Measurements from ENCODE around the gene TEAD1. TPM values are rescaled to one million over a fixed set of nuclear protein-coding genes. Genes with fewer than 3 reads are reported as not detected.

TEAD1 gene
- total and polyA plus RNA-seq, 2 donors (not counting 3 experiments of a cell fraction or from before 2014, with no cell fraction given): 15.3 to 49.0 TPM

- H3K9me1 ChIP-seq (replicated peaks; ENCODE audit: control insufficient read depth, extremely low read depth, insufficient read depth, low read length): no peaks in the 10 kb centered on the region
- H3K4me1 ChIP-seq (ENCODE audit: control insufficient read depth, extremely low read depth, insufficient read depth, low read length): peaks cover 34% of the 10 kb centered on the region
- dilution Hi-C loops (cut with MboI; ENCODE audit: extremely low pct_ligation_motif_present, low sequenced_read_pairs) (no loop called here), intact Hi-C loops (cut with micrococcal nuclease) (no loop called here)
- peaks cover 5% of the 10 kb centered on the region for H4K20me1 ChIP-seq (replicated peaks; ENCODE audit: control insufficient read depth, extremely low read depth, insufficient read depth, low read length)
- DNase-seq (ENCODE audit: low read depth, low spot score) (no peak), FAIRE-seq (no peak)
- no peak overlapping the region for H2AFZ ChIP-seq (ENCODE audit: low read depth, low read length)
- H3K27me3 ChIP-seq (ENCODE audit: control insufficient read depth in 2 of 2, insufficient read depth in 2 of 2, low read length in 2 of 2): no peaks in the 10 kb centered on the region
- CTCF ChIA-PET: interaction anchor here (0.9 to 2.1 kb wide), 4 partner anchors 11 to 208 kb away, joined by 4 to 9 read pairs (median 6); no protein-coding TSS in a partner anchor
- no peak for TF ChIP-seq MYC (IDR thresholded peaks at IDR 0.05; ENCODE audit: low read depth, low read length)
- H3K9ac ChIP-seq (replicated peaks; ENCODE audit: extremely low read depth, insufficient read depth, low read length): no peak overlapping the region
- H3K4me2 ChIP-seq (ENCODE audit: insufficient read depth, low read length): no peak overlapping the region
- peaks cover 87% of the 10 kb centered on the region for H3K79me2 ChIP-seq (ENCODE audit: control insufficient read depth, insufficient read depth, low read length)
- H3K9me3 ChIP-seq (replicated peaks; ENCODE audit: control insufficient read depth, insufficient read depth, low read length): no peaks in the 10 kb centered on the region
- no peak overlapping the region for H3K27ac ChIP-seq (ENCODE audit: insufficient read depth, low read depth, low read length)
- POLR2A ChIA-PET: no interaction called here
- H3K36me3 ChIP-seq (ENCODE audit: control insufficient read depth in 2 of 2, extremely low read depth in 1 of 2, insufficient read depth in 2 of 2, low read length in 2 of 2): no peaks in the 10 kb centered on the region
- BruUV-seq (replicated peaks): no TSS peak
- no peak overlapping the region for H3K4me3 ChIP-seq (replicated peaks in 1 of 3; ENCODE audit: insufficient read depth in 1 of 3, low read depth in 1 of 3, low read length in 3 of 3)
Measured at GRCh38 chr11:12680246-12680939, 6.2 kb downstream of the TEAD1 start.

- H3K4me3 ChIP-seq (replicated peaks in 1 of 3; ENCODE audit: insufficient read depth in 1 of 3, low read depth in 1 of 3, low read length in 3 of 3): no peak overlapping the region
- no peaks in the 10 kb centered on the region for H3K27me3 ChIP-seq (ENCODE audit: control insufficient read depth in 2 of 2, insufficient read depth in 2 of 2, low read length in 2 of 2)
- CTCF ChIA-PET: interaction anchor here (0.9 to 2.1 kb wide), 4 partner anchors 11 to 208 kb away, joined by 3 to 9 read pairs (median 5); no protein-coding TSS in a partner anchor
- H4K20me1 ChIP-seq (replicated peaks; ENCODE audit: control insufficient read depth, extremely low read depth, insufficient read depth, low read length): peaks cover 5% of the 10 kb centered on the region
- peaks cover 37% of the 10 kb centered on the region for H3K4me1 ChIP-seq (ENCODE audit: control insufficient read depth, extremely low read depth, insufficient read depth, low read length)
- no peaks in the 10 kb centered on the region for H3K9me3 ChIP-seq (replicated peaks; ENCODE audit: control insufficient read depth, insufficient read depth, low read length)
- intact Hi-C loops (cut with micrococcal nuclease): no loop called here
- H3K79me2 ChIP-seq (ENCODE audit: control insufficient read depth, insufficient read depth, low read length): peaks cover 86% of the 10 kb centered on the region
- POLR2A ChIA-PET: no interaction called here
- no peaks in the 10 kb centered on the region for H3K36me3 ChIP-seq (ENCODE audit: control insufficient read depth in 2 of 2, extremely low read depth in 1 of 2, insufficient read depth in 2 of 2, low read length in 2 of 2)
- no peak for TF ChIP-seq JUN (IDR thresholded peaks at IDR 0.05; ENCODE audit: borderline replicate concordance, insufficient read depth, insufficient read length, low read depth)
- no peak for TF ChIP-seq EZH2 (IDR thresholded peaks at IDR 0.05; ENCODE audit: borderline replicate concordance, low read depth, low read length, severe bottlenecking)
- no peak for TF ChIP-seq CTCF (IDR thresholded peaks at IDR 0.05; ENCODE audit: extremely low read depth in 1 of 2, insufficient read depth in 1 of 2, low read depth in 1 of 2, low read length in 2 of 2)
- no peak for TF ChIP-seq POLR2AphosphoS5 (IDR thresholded peaks at IDR 0.05; ENCODE audit: insufficient read depth, low read depth, low read length)
- no peak for TF ChIP-seq MAX (IDR thresholded peaks at IDR 0.05; ENCODE audit: insufficient read depth, insufficient read length)
- no peak for TF ChIP-seq GATA2 (IDR thresholded peaks at IDR 0.05; ENCODE audit: insufficient read depth, insufficient read length, low read depth, low read length)
- no peak for TF ChIP-seq FOS (IDR thresholded peaks at IDR 0.05; ENCODE audit: borderline replicate concordance, insufficient read depth, low read length)
- no peak for TF ChIP-seq MYC (IDR thresholded peaks at IDR 0.05; ENCODE audit: low read depth, low read length)
- TF ChIP-seq POLR2A (IDR thresholded peaks at IDR 0.05; ENCODE audit: low read depth, low read length): no peak
- no peak overlapping the region for H2AFZ ChIP-seq (ENCODE audit: low read depth, low read length)
- BruUV-seq (replicated peaks): no TSS peak
- no peaks in the 10 kb centered on the region for H3K9me1 ChIP-seq (replicated peaks; ENCODE audit: control insufficient read depth, extremely low read depth, insufficient read depth, low read length)
- no peak overlapping the region for H3K4me2 ChIP-seq (ENCODE audit: insufficient read depth, low read length)
- no peak overlapping the region for H3K27ac ChIP-seq (ENCODE audit: insufficient read depth, low read depth, low read length)
- dilution Hi-C loops (cut with MboI; ENCODE audit: extremely low pct_ligation_motif_present, low sequenced_read_pairs): no loop called here
- no peak overlapping the region for H3K9ac ChIP-seq (replicated peaks; ENCODE audit: extremely low read depth, insufficient read depth, low read length)
- FAIRE-seq: no peak
- DNase-seq (ENCODE audit: low read depth, low spot score): no peak
Measured at GRCh38 chr11:12680940-12681258, 6.7 kb downstream of the TEAD1 start.
